Activated T-helper 1 cell treated with anti-CD3 and anti-CD28 coated beads, Interleukin-2, amount 50 U/mL, for 16 hours (primary cell): ENCODE results near the gene SYNCRIP.
"Not testable (repeated sequence)": the region's sequence is repeated elsewhere in the genome, so short reads cannot be mapped to it uniquely, and the experiment has no call there.

Experiments used
- DNase-seq, 2 donors: peaks; one replicate each; pipeline ENCODE4 v3.0.0-alpha.2; 2020; ENCODE audit warnings: low read depth in 1 of 2, low spot score in 1 of 2

Gene SYNCRIP

GRCh38 chr6:85642774-85643536, at the start of gene SYNCRIP:
Gene SYNCRIP (minus strand): TSS chr6:85642886. CDS start chr6:85641439, 1,447 bp downstream.
- DNase-seq: peak; percentile 95 to 99

GRCh38 chr6:85691478-85691877, 48.8 kb upstream of the SYNCRIP start:
- no peak for DNase-seq

- no peak for DNase-seq
Observed at GRCh38 chr6:85690071-85690470, 47.4 kb upstream of the SYNCRIP start.

GRCh38 chr6:85685713-85686112, 43.0 kb upstream of the SYNCRIP start:
- DNase-seq: no peak

- DNase-seq: no peak
Observed at GRCh38 chr6:85684809-85685171, 42.1 kb upstream of the SYNCRIP start.

- DNase-seq: no peak
Observed at GRCh38 chr6:85684133-85684808, 41.6 kb upstream of the SYNCRIP start.

GRCh38 chr6:85681899-85682298, 39.2 kb upstream of the SYNCRIP start:
- DNase-seq: not testable (repeated sequence)

GRCh38 chr6:85680388-85680787, 37.7 kb upstream of the SYNCRIP start:
- DNase-seq: no peak

GRCh38 chr6:85679445-85680123, 36.9 kb upstream of the SYNCRIP start:
- no peak for DNase-seq

- peak; percentile 96 for DNase-seq
Observed at GRCh38 chr6:85678602-85679444, 36.1 kb upstream of the SYNCRIP start.

- DNase-seq: no peak
Observed at GRCh38 chr6:85678026-85678601, 35.4 kb upstream of the SYNCRIP start.

GRCh38 chr6:85677234-85677956, 34.7 kb upstream of the SYNCRIP start:
- no peak for DNase-seq

- no peak for DNase-seq
Observed at GRCh38 chr6:85676086-85676729, 33.5 kb upstream of the SYNCRIP start.

GRCh38 chr6:85675030-85675819, 32.5 kb upstream of the SYNCRIP start:
- DNase-seq: no peak

- DNase-seq: no peak
Observed at GRCh38 chr6:85674604-85675003, 31.9 kb upstream of the SYNCRIP start.

- no peak for DNase-seq
Observed at GRCh38 chr6:85673198-85674139, 30.8 kb upstream of the SYNCRIP start.

GRCh38 chr6:85672623-85673022, 29.9 kb upstream of the SYNCRIP start:
- DNase-seq: no peak

GRCh38 chr6:85672050-85672449, 29.4 kb upstream of the SYNCRIP start:
- no peak for DNase-seq
